AG09309 (cell line): ENCODE results near the gene RPL3.

Experiments
- DNase-seq: peaks from one replicate; pipeline ENCODE4 v3.0.0-alpha.2; 2010; ENCODE audit warnings: low read depth
- H3K4me3 ChIP-seq: 2 replicates; pipeline ENCODE4 v1.5.1; 2011; ENCODE audit warnings: mild to moderate bottlenecking, low read depth, low read length, moderate library complexity; ENCODE audit not compliant: control insufficient read depth
- CTCF ChIP-seq: IDR thresholded peaks from 2 replicates; pipeline ENCODE4 v1.5.1; 2011; ENCODE audit warnings: mild to moderate bottlenecking, low read depth, low read length, inconsistent platforms; ENCODE audit not compliant: insufficient read depth, control insufficient read depth; ENCODE audit errors: missing control alignments

RPL3 gene

GRCh38 chr22:39282645-39283321 lies 36.6 kb downstream of the RPL3 start:
- TF ChIP-seq CTCF, result no peak
- no peak overlapping the region for H3K4me3 ChIP-seq
- no peak for DNase-seq

GRCh38 chr22:39281126-39281525 lies 38.3 kb downstream of the RPL3 start:
- no peak for TF ChIP-seq CTCF
- H3K4me3 ChIP-seq, result no peak overlapping the region
- DNase-seq, result no peak

- no peak for TF ChIP-seq CTCF
- no peak for DNase-seq
- H3K4me3 ChIP-seq, result no peak overlapping the region
Measured at GRCh38 chr22:39280250-39280649, 39.2 kb downstream of the RPL3 start.

GRCh38 chr22:39279170-39279850 lies 40.1 kb downstream of the RPL3 start:
- DNase-seq, result no peak
- H3K4me3 ChIP-seq, result no peak overlapping the region
- TF ChIP-seq CTCF, result no peak

- TF ChIP-seq CTCF, result no peak
- no peak for DNase-seq
- no peak overlapping the region for H3K4me3 ChIP-seq
Measured at GRCh38 chr22:39278040-39278439, 41.4 kb downstream of the RPL3 start.

- TF ChIP-seq CTCF, result no peak
- DNase-seq, result peak; percentile 18
- no peak overlapping the region for H3K4me3 ChIP-seq
Measured at GRCh38 chr22:39277142-39277607, 42.2 kb downstream of the RPL3 start.
